Measurements from ENCODE around the gene GNAI3. TPM values are rescaled to one million over a fixed set of nuclear protein-coding genes. Genes with fewer than 3 reads are reported as not detected.

GNAI3 gene
- total RNA-seq, 1 experiment from 2014 or later: 9.9 TPM

GRCh38 chr1:109610609-109611307 is 62.3 kb downstream of the GNAI3 start:
- Histone ChIP-seq H3K4ac (ENCODE audit: low read depth, low read length) (no peak overlapping the region), H2BK20ac (ENCODE audit: low read depth, low read length, poor library complexity, severe bottlenecking) (no peak overlapping the region), H3K9ac (ENCODE audit: extremely low read depth, insufficient read length, low read length) (no peak overlapping the region), H3K23me2 (ENCODE audit: insufficient read length, low read depth, low read length, poor library complexity, severe bottlenecking) (no peaks in the 10 kb centered on the region), H3K79me1 (ENCODE audit: insufficient read depth, low read depth, low read length, poor library complexity, severe bottlenecking) (no peaks in the 10 kb centered on the region), H2AK5ac (ENCODE audit: insufficient read length, low read length) (no peak overlapping the region), H3K18ac (ENCODE audit: insufficient read length, low read depth, low read length) (no peak overlapping the region), H3K79me2 (ENCODE audit: insufficient read depth, low read length) (no peaks in the 10 kb centered on the region), H3K56ac (ENCODE audit: insufficient read length, low read depth, low read length) (no peak overlapping the region), H2BK12ac (ENCODE audit: insufficient read length, low read depth, low read length) (no peak overlapping the region), H3K27ac (ENCODE audit: insufficient read length, low read depth, low read length) (no peak overlapping the region), H3T11ph (ENCODE audit: low read length) (no peak overlapping the region), H3K9me3 (ENCODE audit: control insufficient read depth, low read depth, low read length) (no peaks in the 10 kb centered on the region), H4K8ac (replicated peaks; ENCODE audit: insufficient read length, low read depth, low read length) (no peak overlapping the region), H3K4me2 (ENCODE audit: insufficient read depth, insufficient read length, low read length) (no peak overlapping the region), H3K27me3 (ENCODE audit: insufficient read depth, low read length) (no peaks in the 10 kb centered on the region), H3K14ac (ENCODE audit: insufficient read depth, low read length) (no peak overlapping the region), H3K23ac (ENCODE audit: insufficient read length, low read depth, low read length) (no peak overlapping the region), H3K4me1 (ENCODE audit: insufficient read depth, low read length) (peaks cover 8% of the 10 kb centered on the region; the same call in 1 of the 2 replicates), H4K91ac (ENCODE audit: insufficient read length, low read depth, low read length) (no peak overlapping the region), H2BK5ac (ENCODE audit: insufficient read length, low read length) (no peak overlapping the region), H2BK15ac (ENCODE audit: low read depth, low read length) (no peak overlapping the region), H4K5ac (ENCODE audit: insufficient read length, low read depth, low read length) (no peak overlapping the region), H4K20me1 (ENCODE audit: control insufficient read depth, insufficient read depth, insufficient read length) (no peaks in the 10 kb centered on the region), H2BK120ac (ENCODE audit: low read depth, low read length, poor library complexity, severe bottlenecking) (no peak overlapping the region), H2AFZ (ENCODE audit: low read length) (no peak overlapping the region)
- Mint-ChIP-seq H3K4me3 (no peak overlapping the region), H3K9me3 (no peaks in the 10 kb centered on the region), H3K36me3 (ENCODE audit: insufficient read depth in 1 of 3, low read depth in 3 of 3) (peaks cover 0 to 2% (median 0%) of the 10 kb centered on the region in 3 experiments; a peak in 1 of 7 replicates), H3K4me1 (peaks cover 31 to 32% of the 10 kb centered on the region in 2 experiments), H3K27me3 (ENCODE audit: low read depth) (no peaks in the 10 kb centered on the region; the same call in 1 of the 2 replicates), H3K27ac (peak overlapping the region in 1 of 3 experiments; percentile 24; a peak in 2 of 7 replicates)
- DNase-seq: no peak
- TF ChIP-seq, protein P1, sequence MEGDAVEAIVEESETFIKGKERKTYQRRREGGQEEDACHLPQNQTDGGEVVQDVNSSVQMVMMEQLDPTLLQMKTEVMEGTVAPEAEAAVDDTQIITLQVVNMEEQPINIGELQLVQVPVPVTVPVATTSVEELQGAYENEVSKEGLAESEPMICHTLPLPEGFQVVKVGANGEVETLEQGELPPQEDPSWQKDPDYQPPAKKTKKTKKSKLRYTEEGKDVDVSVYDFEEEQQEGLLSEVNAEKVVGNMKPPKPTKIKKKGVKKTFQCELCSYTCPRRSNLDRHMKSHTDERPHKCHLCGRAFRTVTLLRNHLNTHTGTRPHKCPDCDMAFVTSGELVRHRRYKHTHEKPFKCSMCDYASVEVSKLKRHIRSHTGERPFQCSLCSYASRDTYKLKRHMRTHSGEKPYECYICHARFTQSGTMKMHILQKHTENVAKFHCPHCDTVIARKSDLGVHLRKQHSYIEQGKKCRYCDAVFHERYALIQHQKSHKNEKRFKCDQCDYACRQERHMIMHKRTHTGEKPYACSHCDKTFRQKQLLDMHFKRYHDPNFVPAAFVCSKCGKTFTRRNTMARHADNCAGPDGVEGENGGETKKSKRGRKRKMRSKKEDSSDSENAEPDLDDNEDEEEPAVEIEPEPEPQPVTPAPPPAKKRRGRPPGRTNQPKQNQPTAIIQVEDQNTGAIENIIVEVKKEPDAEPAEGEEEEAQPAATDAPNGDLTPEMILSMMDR (conservative IDR thresholded peaks at IDR 0.05): no peak
- no CpG with 5 or more reads among the region's 3 CpGs for WGBS (ENCODE audit: extremely low coverage, insufficient read length, low lambda C conversion rate)

All from H9 (cell line).